GM20000 (cell line): Measurements from ENCODE around the gene OSBPL2.

ENCODE experiments used
- DNase-seq: peaks from one replicate; pipeline ENCODE4 v3.0.0; 2012; ENCODE audit warnings: low spot score
- CTCF ChIP-seq: IDR thresholded peaks from 2 replicates; pipeline ENCODE4 v1.5.1; 2012; ENCODE audit warnings: mild to moderate bottlenecking, control low read depth; ENCODE audit errors: extremely low read depth, missing control alignments

OSBPL2 gene

GRCh38 chr20:62238569-62239277 lies 402 bp downstream of the OSBPL2 start:
- no peak for TF ChIP-seq CTCF
- DNase-seq, result peak; percentile 56

GRCh38 chr20:62239278-62239879 lies 1.1 kb downstream of the OSBPL2 start:
- no peak for TF ChIP-seq CTCF

GRCh38 chr20:62240020-62240685 lies 1.8 kb downstream of the OSBPL2 start:
- TF ChIP-seq CTCF, result no peak

More at GRCh38 chr20:62239278-62239879, 1.1 kb downstream of the OSBPL2 start:
- no peak for DNase-seq

GRCh38 chr20:62241506-62241905 lies 3.2 kb downstream of the OSBPL2 start:
- no peak for DNase-seq
- no peak for TF ChIP-seq CTCF

More at GRCh38 chr20:62240020-62240685, 1.8 kb downstream of the OSBPL2 start:
- no peak for DNase-seq

- DNase-seq, result no peak
- TF ChIP-seq CTCF, result no peak
Measured at GRCh38 chr20:62242176-62242575, 3.9 kb downstream of the OSBPL2 start.

- no peak for DNase-seq
- TF ChIP-seq CTCF, result no peak
Measured at GRCh38 chr20:62243106-62243505, 4.8 kb downstream of the OSBPL2 start.

- DNase-seq, result no peak
- no peak for TF ChIP-seq CTCF
Measured at GRCh38 chr20:62243906-62244515, 5.7 kb downstream of the OSBPL2 start.
